H9 (cell line): ENCODE results near the gene GSTA5. TPM values are rescaled to one million over a fixed set of nuclear protein-coding genes. Genes with fewer than 3 reads are reported as not detected.
"Not testable (repeated sequence)": the region's sequence is repeated elsewhere in the genome, so short reads cannot be mapped to it uniquely, and the experiment has no call there.

Experiments used
- DNase-seq: peaks from one replicate; pipeline ENCODE4 v3.0.0-alpha.2; 2017
- H2AFZ ChIP-seq: one replicate; pipeline ENCODE4 v1.6.1; 2013; ENCODE audit warnings: mild to moderate bottlenecking, low read length, control low read depth, moderate library complexity
- H2AK5ac ChIP-seq: 2 replicates; pipeline ENCODE4 v1.6.1; 2013; ENCODE audit warnings: low read length, control low read depth, mixed read lengths; ENCODE audit not compliant: insufficient read length
- H2BK120ac ChIP-seq: one replicate; pipeline ENCODE4 v1.6.1; 2013; ENCODE audit warnings: low read depth, mild to moderate bottlenecking, low read length, control low read depth, inconsistent platforms; ENCODE audit not compliant: poor library complexity, severe bottlenecking
- H2BK12ac ChIP-seq: 2 replicates; pipeline ENCODE4 v1.6.1; 2013; ENCODE audit warnings: low read length, control low read depth, mixed read lengths, low read depth; ENCODE audit not compliant: insufficient read length
- H2BK15ac ChIP-seq: 2 replicates; pipeline ENCODE4 v1.6.1; 2013; ENCODE audit warnings: low read depth, low read length, control low read depth
- H2BK20ac ChIP-seq: one replicate; pipeline ENCODE4 v1.6.1; 2013; ENCODE audit warnings: low read depth, mild to moderate bottlenecking, low read length, control low read depth, inconsistent platforms; ENCODE audit not compliant: poor library complexity, severe bottlenecking
- H2BK5ac ChIP-seq: 2 replicates; pipeline ENCODE4 v1.6.1; 2013; ENCODE audit warnings: low read length, control low read depth, mixed read lengths; ENCODE audit not compliant: insufficient read length
- H3K14ac ChIP-seq: 2 replicates; pipeline ENCODE4 v1.6.1; 2013; ENCODE audit warnings: low read length, control low read depth; ENCODE audit not compliant: insufficient read depth
- H3K18ac ChIP-seq: 2 replicates; pipeline ENCODE4 v1.6.1; 2013; ENCODE audit warnings: low read depth, mild to moderate bottlenecking, mixed read lengths, low read length, control low read depth; ENCODE audit not compliant: insufficient read length
- H3K23ac ChIP-seq: 2 replicates; pipeline ENCODE4 v1.6.1; 2013; ENCODE audit warnings: low read length, control low read depth, mixed read lengths, low read depth; ENCODE audit not compliant: insufficient read length
- H3K23me2 ChIP-seq: 2 replicates; pipeline ENCODE4 v1.6.1; 2013; ENCODE audit warnings: low read depth, mild to moderate bottlenecking, mixed read lengths, low read length, control low read depth; ENCODE audit not compliant: insufficient read length, poor library complexity, severe bottlenecking
- H3K27ac ChIP-seq: 2 replicates; pipeline ENCODE4 v1.5.1; 2013; ENCODE audit warnings: low read length, control low read depth, mixed read lengths, low read depth; ENCODE audit not compliant: insufficient read length
- H3K27me3 ChIP-seq: 2 replicates; pipeline ENCODE4 v1.6.1; 2013; ENCODE audit warnings: low read length, control low read depth, inconsistent platforms; ENCODE audit not compliant: insufficient read depth
- H3K4ac ChIP-seq: 2 replicates; pipeline ENCODE4 v1.6.1; 2013; ENCODE audit warnings: low read depth, mild to moderate bottlenecking, control low read depth, inconsistent platforms, low read length, moderate library complexity
- H3K4me1 ChIP-seq: 2 replicates; pipeline ENCODE4 v1.6.1; 2013; ENCODE audit warnings: low read length, control low read depth, inconsistent platforms; ENCODE audit not compliant: insufficient read depth
- H3K4me2 ChIP-seq: 2 replicates; pipeline ENCODE4 v1.6.1; 2013; ENCODE audit warnings: low read length, control low read depth, mixed read lengths; ENCODE audit not compliant: insufficient read length, insufficient read depth
- H3K56ac ChIP-seq: 2 replicates; pipeline ENCODE4 v1.6.1; 2013; ENCODE audit warnings: low read depth, mild to moderate bottlenecking, mixed read lengths, low read length, control low read depth; ENCODE audit not compliant: insufficient read length
- H3K79me1 ChIP-seq: 2 replicates; pipeline ENCODE4 v1.6.1; 2013; ENCODE audit warnings: low read depth, mild to moderate bottlenecking, moderate library complexity, low read length, control low read depth, inconsistent platforms; ENCODE audit not compliant: insufficient read depth, poor library complexity, severe bottlenecking
- H3K79me2 ChIP-seq: 2 replicates; pipeline ENCODE4 v1.6.1; 2013; ENCODE audit warnings: low read length, control low read depth, inconsistent platforms; ENCODE audit not compliant: insufficient read depth
- H3K9ac ChIP-seq: 2 replicates; pipeline ENCODE4 v1.6.1; 2013; ENCODE audit warnings: low read length, control low read depth, mixed read lengths; ENCODE audit not compliant: insufficient read length; ENCODE audit errors: extremely low read depth
- H3K9me3 ChIP-seq: one replicate; pipeline ENCODE4 v1.6.1; 2013; ENCODE audit warnings: low read depth, low read length, inconsistent platforms; ENCODE audit not compliant: control insufficient read depth
- H3T11ph ChIP-seq: one replicate; pipeline ENCODE4 v1.6.1; 2013; ENCODE audit warnings: mild to moderate bottlenecking, low read length, control low read depth, inconsistent platforms
- H4K20me1 ChIP-seq: one replicate; pipeline ENCODE4 v1.6.1; 2013; ENCODE audit not compliant: control insufficient read depth, insufficient read length, insufficient read depth
- H4K5ac ChIP-seq: 2 replicates; pipeline ENCODE4 v1.6.1; 2013; ENCODE audit warnings: low read depth, mild to moderate bottlenecking, mixed read lengths, low read length, control low read depth; ENCODE audit not compliant: insufficient read length
- H4K8ac ChIP-seq: replicated peaks from 2 replicates; pipeline ENCODE4 v1.6.1; 2013; ENCODE audit warnings: low read length, control low read depth, mixed read lengths, low read depth; ENCODE audit not compliant: insufficient read length
- H4K91ac ChIP-seq: 2 replicates; pipeline ENCODE4 v1.6.1; 2013; ENCODE audit warnings: low read depth, mild to moderate bottlenecking, moderate library complexity, mixed read lengths, low read length, control low read depth; ENCODE audit not compliant: insufficient read length
- H3K27ac Mint-ChIP-seq, 3 experiments: 2 replicates in 2 of 3; 3 replicates in 1 of 3; pipeline ENCODE4 v1.8.0; 2020 to 2021; ENCODE audit warnings: mixed read lengths in 3 of 3, mild to moderate bottlenecking in 1 of 3, moderate library complexity in 1 of 3
- H3K27me3 Mint-ChIP-seq: 2 replicates; pipeline ENCODE4 v1.8.0; 2021; ENCODE audit warnings: low read depth, mild to moderate bottlenecking, moderate library complexity, mixed read lengths
- H3K36me3 Mint-ChIP-seq, 3 experiments: 2 replicates in 2 of 3; 3 replicates in 1 of 3; pipeline ENCODE4 v1.8.0; 2020 to 2021; ENCODE audit warnings: low read depth in 3 of 3, mixed read lengths in 3 of 3; ENCODE audit not compliant: insufficient read depth in 1 of 3
- H3K4me1 Mint-ChIP-seq, 2 experiments: 2 replicates each; pipeline ENCODE4 v1.8.0; 2020; ENCODE audit warnings: mixed read lengths in 2 of 2
- H3K4me3 Mint-ChIP-seq, 2 experiments: 2 replicates in 1 of 2; 3 replicates in 1 of 2; pipeline ENCODE4 v1.8.0; 2020 to 2021; ENCODE audit warnings: mild to moderate bottlenecking in 2 of 2, mixed read lengths in 2 of 2, moderate library complexity in 1 of 2
- H3K9me3 Mint-ChIP-seq, 2 experiments: 2 replicates in 1 of 2; 3 replicates in 1 of 2; pipeline ENCODE4 v1.8.0; 2020; ENCODE audit warnings: mild to moderate bottlenecking in 2 of 2, mixed read lengths in 2 of 2, moderate library complexity in 1 of 2
- WGBS: extraction: QIAGEN DNeasy Blood & Tissue Kit; methylation state at CpG from one replicate; pipeline ENCODE4 v1.1.7; 2013; ENCODE audit warnings: missing lambda C conversion rate, low lambda C conversion rate, mixed read lengths; ENCODE audit not compliant: insufficient read length; ENCODE audit errors: extremely low coverage; 5-methylcytosine and 5-hydroxymethylcytosine counted together
- total RNA-seq: library from RNA; stranded (reverse); gene quantifications from 2 replicates; pipeline ENCODE4 v1.2.1, GENCODE V29; 2021
- TF ChIP-seq, protein P1 (sequence below): fragments of 200-600 bp; sonication (generic); conservative IDR thresholded peaks from 3 replicates; pipeline ENCODE4 v1.8.0; 2021; ENCODE audit warnings: antibody characterized with exemption, mild to moderate bottlenecking

The GSTA5 gene
- total RNA-seq, 1 experiment from 2014 or later, result not detected

DNA sequence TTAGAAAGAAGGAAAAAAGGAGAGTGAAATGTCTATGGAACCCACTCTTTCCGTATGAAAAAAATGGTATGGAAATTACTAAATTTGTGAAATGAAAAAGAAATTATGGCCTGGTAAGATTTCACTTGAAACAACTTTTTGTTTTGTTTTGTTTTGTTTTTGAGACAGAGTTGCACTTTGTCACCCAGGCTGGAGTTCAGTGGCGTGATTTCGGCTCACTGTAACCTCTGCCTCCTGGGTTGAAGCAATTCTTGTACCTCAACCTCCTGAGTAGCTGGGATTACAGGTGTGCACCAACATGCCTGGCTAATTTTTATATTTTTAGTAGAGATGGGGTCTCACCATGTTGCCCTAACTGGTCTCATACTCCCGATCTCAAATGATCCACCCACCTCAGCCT is 17.8 kb upstream of the GSTA5 start:
- H3K4me1 ChIP-seq, result no peaks in the 10 kb centered on the region; the same call in 1 of the 2 replicates
- H3K27me3 ChIP-seq, result no peaks in the 10 kb centered on the region
- no peak overlapping the region for H3K4ac ChIP-seq
- H3K23me2 ChIP-seq, result no peaks in the 10 kb centered on the region
- no peak overlapping the region for H3K23ac ChIP-seq
- H3K14ac ChIP-seq, result no peak overlapping the region
- H3K4me2 ChIP-seq, result no peak overlapping the region
- Mint-ChIP-seq H3K27ac (no peak overlapping the region), H3K4me1 (peaks cover 29 to 31% of the 10 kb centered on the region in 2 experiments), H3K27me3 (peaks cover 7% of the 10 kb centered on the region; the same call in 1 of the 2 replicates), H3K4me3 (no peak overlapping the region), H3K9me3 (peaks cover 0 to 7% of the 10 kb centered on the region in 2 experiments; a peak in 1 of 5 replicates), H3K36me3 (no peaks in the 10 kb centered on the region; a peak in 2 of 7 replicates)
- no peak overlapping the region for H2BK15ac ChIP-seq
- H3K27ac ChIP-seq, result no peak overlapping the region
- H2AFZ ChIP-seq, result no peak overlapping the region
- DNase-seq, result no peak
- no peak overlapping the region for H2AK5ac ChIP-seq
- no peak overlapping the region for H4K8ac ChIP-seq
- WGBS, result no CpG with 5 or more reads among the region's 4 CpGs
- no peak overlapping the region for H2BK120ac ChIP-seq
- H4K91ac ChIP-seq, result no peak overlapping the region
- H2BK5ac ChIP-seq, result no peak overlapping the region
- no peak overlapping the region for H4K5ac ChIP-seq
- H3K9me3 ChIP-seq, result no peaks in the 10 kb centered on the region
- no peak overlapping the region for H3T11ph ChIP-seq
- H2BK20ac ChIP-seq, result no peak overlapping the region
- H3K56ac ChIP-seq, result no peak overlapping the region
- no peak overlapping the region for H3K9ac ChIP-seq
- TF ChIP-seq, protein P1, sequence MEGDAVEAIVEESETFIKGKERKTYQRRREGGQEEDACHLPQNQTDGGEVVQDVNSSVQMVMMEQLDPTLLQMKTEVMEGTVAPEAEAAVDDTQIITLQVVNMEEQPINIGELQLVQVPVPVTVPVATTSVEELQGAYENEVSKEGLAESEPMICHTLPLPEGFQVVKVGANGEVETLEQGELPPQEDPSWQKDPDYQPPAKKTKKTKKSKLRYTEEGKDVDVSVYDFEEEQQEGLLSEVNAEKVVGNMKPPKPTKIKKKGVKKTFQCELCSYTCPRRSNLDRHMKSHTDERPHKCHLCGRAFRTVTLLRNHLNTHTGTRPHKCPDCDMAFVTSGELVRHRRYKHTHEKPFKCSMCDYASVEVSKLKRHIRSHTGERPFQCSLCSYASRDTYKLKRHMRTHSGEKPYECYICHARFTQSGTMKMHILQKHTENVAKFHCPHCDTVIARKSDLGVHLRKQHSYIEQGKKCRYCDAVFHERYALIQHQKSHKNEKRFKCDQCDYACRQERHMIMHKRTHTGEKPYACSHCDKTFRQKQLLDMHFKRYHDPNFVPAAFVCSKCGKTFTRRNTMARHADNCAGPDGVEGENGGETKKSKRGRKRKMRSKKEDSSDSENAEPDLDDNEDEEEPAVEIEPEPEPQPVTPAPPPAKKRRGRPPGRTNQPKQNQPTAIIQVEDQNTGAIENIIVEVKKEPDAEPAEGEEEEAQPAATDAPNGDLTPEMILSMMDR, result no peak
- no peaks in the 10 kb centered on the region for H3K79me2 ChIP-seq
- H3K18ac ChIP-seq, result no peak overlapping the region
- H3K79me1 ChIP-seq, result no peaks in the 10 kb centered on the region
- no peaks in the 10 kb centered on the region for H4K20me1 ChIP-seq
- no peak overlapping the region for H2BK12ac ChIP-seq

DNA sequence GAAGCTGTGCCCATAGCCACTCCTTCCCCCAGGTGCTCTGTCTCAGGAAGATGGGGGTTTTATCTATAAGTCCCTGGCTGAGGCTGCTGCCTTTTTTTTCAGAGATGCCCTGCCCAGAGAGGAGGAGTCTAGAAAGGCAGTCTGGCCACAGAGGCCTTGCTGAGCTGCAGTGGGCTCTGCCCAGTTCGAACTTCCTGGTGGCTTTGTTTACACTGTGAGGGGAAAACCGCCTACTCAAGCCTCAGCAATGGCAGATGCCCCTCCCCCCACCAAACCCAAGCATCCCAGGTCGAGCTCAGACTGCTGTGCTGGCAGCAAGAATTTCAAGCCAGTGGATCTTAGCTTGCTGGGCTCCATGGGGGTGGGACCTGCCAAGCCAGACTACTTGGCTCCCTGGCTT is 15.5 kb upstream of the GSTA5 start:
- WGBS, result no CpG with 5 or more reads among the region's 3 CpGs
- H3K9me3 ChIP-seq, H2AFZ ChIP-seq, H3K4me1 ChIP-seq, H3K4ac ChIP-seq, H2BK120ac ChIP-seq, H4K20me1 ChIP-seq, H3K4me2 ChIP-seq, H2BK15ac ChIP-seq, H3T11ph ChIP-seq, H3K27ac ChIP-seq, H4K91ac ChIP-seq, H3K9ac ChIP-seq, H4K8ac ChIP-seq, H3K18ac ChIP-seq, H3K27me3 Mint-ChIP-seq, H3K27me3 ChIP-seq, H3K36me3 Mint-ChIP-seq, H3K23ac ChIP-seq, H3K79me2 ChIP-seq, H3K23me2 ChIP-seq, H3K79me1 ChIP-seq, H4K5ac ChIP-seq, H3K56ac ChIP-seq, H3K14ac ChIP-seq, H2BK12ac ChIP-seq, H2AK5ac ChIP-seq, H2BK20ac ChIP-seq, H2BK5ac ChIP-seq: not testable (repeated sequence)
- Mint-ChIP-seq H3K27ac (peak overlapping the region in 2 of 3 experiments; percentile 35 to 76; a peak in 2 of 7 replicates), H3K4me1 (peaks cover 25 to 28% of the 10 kb centered on the region in 2 experiments), H3K9me3 (peaks cover 0 to 11% of the 10 kb centered on the region in 2 experiments; a peak in 3 of 5 replicates), H3K4me3 (peak overlapping the region in 1 of 2 experiments; percentile 41; a peak in 2 of 5 replicates)
- peak; percentile 84 for DNase-seq
